OCI-LY7 (cell line): ENCODE measurements around the gene ZNF775.

ENCODE experiments used
- CTCF ChIP-seq: fragments of 200-600 bp; sonication (generic); conservative IDR thresholded peaks from 2 replicates; pipeline ENCODE4 v1.5.1; 2014; ENCODE audit warnings: mild to moderate bottlenecking, antibody characterized with exemption, low read length, moderate library complexity, mixed read lengths
- EZH2phosphoT487 ChIP-seq: fragments of 200-600 bp; sonication (generic); IDR thresholded peaks from 2 replicates; pipeline ENCODE4 v1.6.1; 2018; ENCODE audit warnings: low read depth, borderline replicate concordance, mild to moderate bottlenecking, mixed run types, antibody characterized with exemption, low read length, moderate library complexity, mixed read lengths

- TF ChIP-seq CTCF (no peak), EZH2phosphoT487 (no peak)
Measured at GRCh38 chr7:150351587-150352194, 27.4 kb upstream of the ZNF775 start.
